Stimulated activated CD8-positive, alpha-beta memory T cell treated with anti-CD3 and anti-CD28 coated beads, Interleukin-4, amount 100 ng/mL, for 4 hours (primary cell): ENCODE data around the gene NADK2.

ENCODE experiments used
- DNase-seq, 2 donors: peaks; one replicate each; pipeline ENCODE4 v3.0.0-alpha.2; 2020; ENCODE audit warnings: low read depth in 2 of 2, low spot score in 1 of 2

The NADK2 gene

GRCh38 chr5:36168737-36169136, 73.0 kb downstream of the NADK2 start:
- DNase-seq, result no peak

GRCh38 chr5:36164461-36164860, 77.3 kb downstream of the NADK2 start:
- DNase-seq, result no peak

- no peak for DNase-seq
Observed at GRCh38 chr5:36162810-36163486, 78.8 kb downstream of the NADK2 start.

GRCh38 chr5:36161361-36161760, 80.4 kb downstream of the NADK2 start:
- DNase-seq, result no peak

GRCh38 chr5:36160617-36161016, 81.1 kb downstream of the NADK2 start:
- DNase-seq, result no peak

- DNase-seq, result no peak
Observed at GRCh38 chr5:36158144-36158543, 83.6 kb downstream of the NADK2 start.

GRCh38 chr5:36156619-36157018, 85.1 kb downstream of the NADK2 start:
- no peak for DNase-seq

GRCh38 chr5:36156121-36156601, 85.6 kb downstream of the NADK2 start:
- no peak for DNase-seq

- no peak for DNase-seq
Observed at GRCh38 chr5:36155291-36155690, 86.4 kb downstream of the NADK2 start.

- DNase-seq, result no peak
Observed at GRCh38 chr5:36153726-36154125, 88.0 kb downstream of the NADK2 start.

GRCh38 chr5:36153298-36153677, 88.4 kb downstream of the NADK2 start:
- DNase-seq, result no peak

GRCh38 chr5:36152324-36153297, 89.1 kb downstream of the NADK2 start:
- DNase-seq, result no peak

GRCh38 chr5:36151434-36152323, 90.0 kb downstream of the NADK2 start, which contains the start of the genes LMBRD2 and SKP2:
Gene LMBRD2, minus strand, starts transcription at chr5:36151887. Its CDS starts 8,538 bp downstream, at chr5:36143349.
Gene SKP2, plus strand, starts transcription at chr5:36152111. Its CDS starts 152 bp downstream, at chr5:36152263.
- peak; percentile 91 to 95 for DNase-seq

- peak in 1 of 2 donors; percentile 5 for DNase-seq
Observed at GRCh38 chr5:36150676-36151433, 90.9 kb downstream of the NADK2 start.

- DNase-seq, result no peak
Observed at GRCh38 chr5:36147681-36148080, 94.0 kb downstream of the NADK2 start.

GRCh38 chr5:36146390-36146789, 95.3 kb downstream of the NADK2 start:
- no peak for DNase-seq

- no peak for DNase-seq
Observed at GRCh38 chr5:36145311-36145710, 96.4 kb downstream of the NADK2 start.
